ENCODE data around the gene MDM4. TPM values are rescaled to one million over a fixed set of nuclear protein-coding genes. Genes with fewer than 3 reads are reported as not detected.
"Not testable (repeated sequence)": the region's sequence is repeated elsewhere in the genome, so short reads cannot be mapped to it uniquely, and the experiment has no call there.

The MDM4 gene
- total RNA-seq, 1 donor from 2014 or later: 41.1 TPM

DNA sequence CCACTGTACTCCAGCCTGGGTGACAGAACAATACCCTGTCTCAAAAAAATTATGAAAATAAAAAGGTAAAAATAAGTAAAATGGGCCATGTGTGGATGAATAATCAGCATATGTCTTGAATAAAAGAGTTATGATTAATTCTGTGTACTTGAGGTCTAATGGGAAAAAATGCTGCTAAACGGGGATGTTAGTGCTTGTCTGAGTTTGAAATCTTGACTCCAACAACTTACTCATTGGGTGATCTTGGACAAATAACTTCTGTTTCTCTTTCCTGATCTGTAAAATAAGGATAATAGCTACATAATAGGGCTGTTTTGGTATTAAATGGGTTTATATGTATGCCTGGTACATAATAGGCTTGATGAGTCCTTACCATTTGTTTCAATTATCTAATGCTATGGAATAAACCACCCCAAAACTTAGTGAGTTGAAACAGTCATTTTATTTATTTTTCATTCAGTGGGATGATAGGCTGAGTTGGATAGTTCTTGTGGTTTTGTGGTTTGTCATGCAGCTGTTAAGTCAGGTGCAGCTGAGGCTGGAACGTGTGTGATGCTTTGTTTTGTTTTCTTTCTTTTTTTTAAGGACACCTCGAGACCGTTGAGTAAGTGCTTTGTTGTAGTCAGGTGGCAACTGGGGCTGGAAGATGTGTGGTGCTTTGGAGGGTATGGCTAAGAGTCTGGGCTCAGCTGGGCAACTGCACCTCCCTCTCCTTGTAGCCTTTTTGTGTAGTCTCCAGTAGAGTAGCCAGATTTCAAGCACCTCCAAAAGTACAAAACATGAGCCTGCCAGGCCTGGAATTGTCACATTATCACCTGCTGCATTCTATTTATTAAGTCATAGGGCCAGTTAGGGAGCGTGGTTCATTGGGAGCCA is 4.9 kb downstream of the MDM4 start:
- Mint-ChIP-seq H3K4me3 (ENCODE audit: unreplicated experiment) (no peak overlapping the region), H3K36me3 (ENCODE audit: low read depth, unreplicated experiment) (peaks cover 15% of the 10 kb centered on the region), H3K27ac (ENCODE audit: unreplicated experiment) (peak overlapping the region; percentile 27), H3K9me3 (ENCODE audit: unreplicated experiment) (peaks cover 14% of the 10 kb centered on the region), H3K27me3 (ENCODE audit: low read depth, unreplicated experiment) (no peaks in the 10 kb centered on the region), H3K4me1 (ENCODE audit: low read depth, unreplicated experiment) (peaks cover 18% of the 10 kb centered on the region)
- Histone ChIP-seq H3K79me2 (ENCODE audit: insufficient read depth, low read length) (peaks cover 81% of the 10 kb centered on the region), H2AFZ (ENCODE audit: low read depth, low read length) (no peak overlapping the region), H4K20me1 (ENCODE audit: insufficient read depth, low read length) (peaks cover 65% of the 10 kb centered on the region), H3K4me3 (ENCODE audit: insufficient read depth, low read depth, low read length) (no peak overlapping the region), H3K27me3 (ENCODE audit: insufficient read depth, low read length) (no peaks in the 10 kb centered on the region), H3K27ac (ENCODE audit: low read depth, low read length) (no peak overlapping the region), H3K4me1 (ENCODE audit: insufficient read depth, low read length) (peaks cover 10% of the 10 kb centered on the region), H3K9ac (ENCODE audit: low read length) (no peak overlapping the region), H3K4me2 (ENCODE audit: low read length) (peak overlapping the region; percentile 19), H3K9me3 (ENCODE audit: insufficient read depth, low read depth, low read length) (peaks cover 6% of the 10 kb centered on the region), H3K36me3 (ENCODE audit: insufficient read depth, low read length) (peaks cover 2% of the 10 kb centered on the region)
- DNase-seq (ENCODE audit: low read depth): peak; percentile 83
- TF ChIP-seq, protein P1, sequence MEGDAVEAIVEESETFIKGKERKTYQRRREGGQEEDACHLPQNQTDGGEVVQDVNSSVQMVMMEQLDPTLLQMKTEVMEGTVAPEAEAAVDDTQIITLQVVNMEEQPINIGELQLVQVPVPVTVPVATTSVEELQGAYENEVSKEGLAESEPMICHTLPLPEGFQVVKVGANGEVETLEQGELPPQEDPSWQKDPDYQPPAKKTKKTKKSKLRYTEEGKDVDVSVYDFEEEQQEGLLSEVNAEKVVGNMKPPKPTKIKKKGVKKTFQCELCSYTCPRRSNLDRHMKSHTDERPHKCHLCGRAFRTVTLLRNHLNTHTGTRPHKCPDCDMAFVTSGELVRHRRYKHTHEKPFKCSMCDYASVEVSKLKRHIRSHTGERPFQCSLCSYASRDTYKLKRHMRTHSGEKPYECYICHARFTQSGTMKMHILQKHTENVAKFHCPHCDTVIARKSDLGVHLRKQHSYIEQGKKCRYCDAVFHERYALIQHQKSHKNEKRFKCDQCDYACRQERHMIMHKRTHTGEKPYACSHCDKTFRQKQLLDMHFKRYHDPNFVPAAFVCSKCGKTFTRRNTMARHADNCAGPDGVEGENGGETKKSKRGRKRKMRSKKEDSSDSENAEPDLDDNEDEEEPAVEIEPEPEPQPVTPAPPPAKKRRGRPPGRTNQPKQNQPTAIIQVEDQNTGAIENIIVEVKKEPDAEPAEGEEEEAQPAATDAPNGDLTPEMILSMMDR (IDR thresholded peaks at IDR 0.05; ENCODE audit: insufficient read depth, low read depth, low read length): no peak
- no peak for TF ChIP-seq EZH2 (IDR thresholded peaks at IDR 0.05; ENCODE audit: insufficient read depth, low read length)
- no peak for FAIRE-seq

DNA sequence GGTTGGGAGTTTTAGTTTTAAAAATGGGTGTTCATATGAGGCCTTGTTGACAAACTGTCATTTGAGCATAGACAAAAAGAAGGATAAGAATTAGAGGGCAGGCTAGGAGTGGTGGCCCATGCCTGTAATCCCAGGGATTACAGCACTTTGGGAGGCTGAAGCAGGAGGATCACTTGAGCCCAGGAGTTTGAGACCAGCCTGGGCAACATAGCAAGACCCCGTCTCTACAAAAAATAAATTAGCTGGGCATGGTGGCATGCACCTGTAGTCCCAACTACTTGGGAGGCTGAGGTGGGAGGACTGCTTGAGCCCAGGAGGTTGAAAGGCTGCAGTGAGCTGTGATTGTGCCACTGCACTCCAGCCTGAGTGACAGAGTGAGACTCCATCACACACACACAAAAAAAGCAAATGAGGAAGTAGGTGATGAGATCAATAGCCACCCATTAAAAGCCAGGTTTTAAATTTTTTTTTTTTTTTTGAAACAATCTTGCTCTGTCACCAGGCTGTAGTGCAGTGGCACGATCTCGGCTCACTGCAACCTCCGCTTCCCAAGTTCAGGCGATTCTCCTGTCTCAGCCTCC is 5.8 kb downstream of the MDM4 start:
- peaks cover 10% of the 10 kb centered on the region for H3K4me1 ChIP-seq (ENCODE audit: insufficient read depth, low read length)
- H3K4me3 ChIP-seq (ENCODE audit: insufficient read depth, low read depth, low read length); H3K4me2 ChIP-seq (ENCODE audit: low read length); FAIRE-seq; H3K4me3 Mint-ChIP-seq (ENCODE audit: unreplicated experiment); H3K27ac ChIP-seq (ENCODE audit: low read depth, low read length); H3K27me3 ChIP-seq (ENCODE audit: insufficient read depth, low read length); H3K36me3 ChIP-seq (ENCODE audit: insufficient read depth, low read length); H3K9me3 ChIP-seq (ENCODE audit: insufficient read depth, low read depth, low read length); DNase-seq (ENCODE audit: low read depth); H3K9ac ChIP-seq (ENCODE audit: low read length); H3K27me3 Mint-ChIP-seq (ENCODE audit: low read depth, unreplicated experiment); H3K27ac Mint-ChIP-seq (ENCODE audit: unreplicated experiment); H2AFZ ChIP-seq (ENCODE audit: low read depth, low read length): not testable (repeated sequence)
- Mint-ChIP-seq H3K36me3 (ENCODE audit: low read depth, unreplicated experiment) (peaks cover 14% of the 10 kb centered on the region), H3K4me1 (ENCODE audit: low read depth, unreplicated experiment) (peaks cover 18% of the 10 kb centered on the region), H3K9me3 (ENCODE audit: unreplicated experiment) (peaks cover 14% of the 10 kb centered on the region)
- H3K79me2 ChIP-seq (ENCODE audit: insufficient read depth, low read length): peaks cover 74% of the 10 kb centered on the region
- peaks cover 68% of the 10 kb centered on the region for H4K20me1 ChIP-seq (ENCODE audit: insufficient read depth, low read length)

DNA sequence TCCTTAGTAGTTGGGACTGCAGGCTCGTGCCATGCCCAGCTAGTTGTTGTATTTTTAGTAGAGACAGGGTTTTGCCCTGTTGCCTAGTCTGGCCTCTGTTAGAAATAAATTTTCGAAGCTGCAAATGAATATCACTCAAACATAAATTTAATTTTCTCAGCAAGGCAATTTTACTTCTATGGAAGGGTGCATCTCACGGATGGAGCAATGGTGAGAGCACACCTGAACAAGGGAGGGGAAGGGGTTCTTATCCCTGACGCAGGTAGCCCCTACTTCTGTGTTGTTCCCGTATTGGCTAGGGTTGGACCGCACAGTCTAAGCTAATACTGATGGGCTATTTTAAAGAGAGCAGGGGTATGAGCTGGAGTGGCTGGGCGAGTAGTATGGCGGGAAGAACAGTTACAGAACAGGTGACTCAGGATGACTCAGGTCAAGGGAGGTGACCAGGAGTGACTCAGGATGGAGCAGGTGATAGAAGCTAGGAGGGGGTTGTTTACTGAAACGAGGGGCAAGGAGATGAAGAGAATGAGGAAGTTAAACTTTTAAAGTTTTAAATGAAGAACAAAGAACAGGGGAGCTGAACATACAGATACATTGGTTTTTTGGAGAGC is 7.5 kb downstream of the MDM4 start:
- H4K20me1 ChIP-seq (ENCODE audit: insufficient read depth, low read length): peaks cover 63% of the 10 kb centered on the region
- H3K79me2 ChIP-seq (ENCODE audit: insufficient read depth, low read length): peaks cover 57% of the 10 kb centered on the region
- H3K9ac ChIP-seq (ENCODE audit: low read length): no peak overlapping the region
- peaks cover 8% of the 10 kb centered on the region for H3K36me3 ChIP-seq (ENCODE audit: insufficient read depth, low read length)
- TF ChIP-seq, protein P1 (IDR thresholded peaks at IDR 0.05; ENCODE audit: insufficient read depth, low read depth, low read length): no peak
- TF ChIP-seq EZH2 (IDR thresholded peaks at IDR 0.05; ENCODE audit: insufficient read depth, low read length): no peak
- Mint-ChIP-seq H3K4me1 (ENCODE audit: low read depth, unreplicated experiment) (peaks cover 18% of the 10 kb centered on the region), H3K27ac (ENCODE audit: unreplicated experiment) (peak overlapping the region; percentile 50), H3K9me3 (ENCODE audit: unreplicated experiment) (peaks cover 14% of the 10 kb centered on the region), H3K36me3 (ENCODE audit: low read depth, unreplicated experiment) (peaks cover 19% of the 10 kb centered on the region), H3K4me3 (ENCODE audit: unreplicated experiment) (peak overlapping the region; percentile 45), H3K27me3 (ENCODE audit: low read depth, unreplicated experiment) (no peaks in the 10 kb centered on the region)
- peaks cover 10% of the 10 kb centered on the region for H3K4me1 ChIP-seq (ENCODE audit: insufficient read depth, low read length)
- no peak for DNase-seq (ENCODE audit: low read depth)
- no peaks in the 10 kb centered on the region for H3K27me3 ChIP-seq (ENCODE audit: insufficient read depth, low read length)
- peaks cover 6% of the 10 kb centered on the region for H3K9me3 ChIP-seq (ENCODE audit: insufficient read depth, low read depth, low read length)
- no peak overlapping the region for H3K4me2 ChIP-seq (ENCODE audit: low read length)
- H2AFZ ChIP-seq (ENCODE audit: low read depth, low read length): no peak overlapping the region
- H3K4me3 ChIP-seq (ENCODE audit: insufficient read depth, low read depth, low read length): no peak overlapping the region
- H3K27ac ChIP-seq (ENCODE audit: low read depth, low read length): no peak overlapping the region
- FAIRE-seq: no peak
